Measurements from ENCODE around the gene GEMIN4.
"Not testable (repeated sequence)": the region's sequence is repeated elsewhere in the genome, so short reads cannot be mapped to it uniquely, and the experiment has no call there.

GEMIN4 gene

GRCh38 chr17:752002-752619, at the start of gene GEMIN4:
Gene GEMIN4, minus strand, starts transcription at chr17:752264. Its CDS starts 122 bp downstream, at chr17:752142.
- FAIRE-seq, result no peak

- no peak for FAIRE-seq
These were observed 49.6 kb upstream of the GEMIN4 start for GRCh38 chr17:801660-802059.

GRCh38 chr17:800446-801242, 48.6 kb upstream of the GEMIN4 start:
- FAIRE-seq, result no peak

GRCh38 chr17:799261-799660, 47.2 kb upstream of the GEMIN4 start:
- FAIRE-seq, result no peak

GRCh38 chr17:798246-798645, 46.2 kb upstream of the GEMIN4 start:
- no peak for FAIRE-seq

GRCh38 chr17:797236-797840, 45.3 kb upstream of the GEMIN4 start:
- FAIRE-seq, result no peak

- FAIRE-seq, result no peak
These were observed 44.5 kb upstream of the GEMIN4 start for GRCh38 chr17:796609-797008.

GRCh38 chr17:795721-796120, 43.7 kb upstream of the GEMIN4 start:
- no peak for FAIRE-seq

GRCh38 chr17:795276-795675, 43.2 kb upstream of the GEMIN4 start:
- no peak for FAIRE-seq

GRCh38 chr17:794876-795275, 42.8 kb upstream of the GEMIN4 start:
- FAIRE-seq, result no peak

GRCh38 chr17:792277-792676, 40.2 kb upstream of the GEMIN4 start:
- no peak for FAIRE-seq

- FAIRE-seq, result no peak
These were observed 39.8 kb upstream of the GEMIN4 start for GRCh38 chr17:791829-792228.

GRCh38 chr17:790874-791247, 38.8 kb upstream of the GEMIN4 start:
- FAIRE-seq, result not testable (repeated sequence)

GRCh38 chr17:789931-790873, 38.1 kb upstream of the GEMIN4 start:
- not testable (repeated sequence) for FAIRE-seq

- FAIRE-seq, result no peak
These were observed 37.2 kb upstream of the GEMIN4 start for GRCh38 chr17:789160-789840.

GRCh38 chr17:788551-788950, 36.5 kb upstream of the GEMIN4 start:
- no peak for FAIRE-seq

GRCh38 chr17:787641-788221, 35.7 kb upstream of the GEMIN4 start:
- FAIRE-seq, result no peak

GRCh38 chr17:785901-786300, 33.8 kb upstream of the GEMIN4 start:
- not testable (repeated sequence) for FAIRE-seq

GRCh38 chr17:784143-784542, 32.1 kb upstream of the GEMIN4 start:
- no peak for FAIRE-seq

- FAIRE-seq, result no peak
These were observed 30.0 kb upstream of the GEMIN4 start, which contains the start of the genes GLOD4 and MRM3 for GRCh38 chr17:781805-782731. Gene GLOD4, minus strand, starts transcription at chr17:782280. Its CDS starts 25 bp downstream, at chr17:782255. Gene MRM3, plus strand, starts transcription at chr17:782353. Its CDS starts 26 bp downstream, at chr17:782379.

GRCh38 chr17:778096-778495, 26.0 kb upstream of the GEMIN4 start:
- FAIRE-seq, result no peak
